NK-92 treated with Interleukin-12 subunit alpha and Interleukin-12 subunit beta, amount 100 ng/mL, for 24 hours (cell line): Measurements from ENCODE around the gene PYDC1.
"Not testable (repeated sequence)": the region's sequence is repeated elsewhere in the genome, so short reads cannot be mapped to it uniquely, and the experiment has no call there.

Source experiments
- DNase-seq: peaks from one replicate; lab custom pipeline; 2025; lab: John Stamatoyannopoulos, UW

Gene PYDC1

DNA sequence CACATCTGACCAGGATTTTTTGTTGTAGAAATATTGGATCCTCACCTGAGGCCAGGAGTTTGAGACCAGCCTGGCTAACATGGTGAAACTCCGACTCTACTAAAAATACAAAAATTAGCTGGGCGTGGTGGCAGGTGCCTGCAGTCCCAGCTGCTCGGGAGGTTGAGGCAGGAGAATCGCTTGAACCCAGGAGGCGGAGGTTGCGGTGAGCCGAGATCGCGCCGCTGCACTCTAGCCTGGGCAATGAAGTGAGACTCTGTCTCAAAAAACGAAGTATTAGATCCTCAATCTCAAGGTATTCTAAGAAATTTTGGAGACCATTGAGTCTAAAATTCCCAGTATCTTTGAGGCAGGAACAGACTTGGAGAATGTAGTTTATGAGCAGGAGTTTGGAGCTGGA, 21.1 kb downstream of the PYDC1 start:
- not testable (repeated sequence) for DNase-seq

DNA sequence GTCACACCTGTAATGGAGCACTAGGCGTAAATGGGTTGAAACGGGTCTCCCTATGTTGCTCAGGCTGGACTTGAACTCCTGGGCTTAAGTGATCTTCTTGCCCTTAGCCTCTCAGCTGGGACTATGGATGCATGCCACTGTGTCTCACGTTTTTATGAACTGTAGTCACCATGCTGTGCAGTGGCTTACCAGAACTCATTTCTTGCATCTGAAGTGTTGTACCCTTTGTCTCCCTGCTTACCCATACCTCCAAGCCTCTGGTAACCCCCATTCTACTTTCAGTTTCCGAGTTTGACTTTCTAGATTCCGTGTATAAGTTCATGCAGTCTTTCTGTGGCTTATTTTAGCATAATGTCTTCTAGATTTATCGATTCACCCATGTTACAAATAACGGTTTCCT, 22.0 kb downstream of the PYDC1 start:
- DNase-seq, result no peak

DNA sequence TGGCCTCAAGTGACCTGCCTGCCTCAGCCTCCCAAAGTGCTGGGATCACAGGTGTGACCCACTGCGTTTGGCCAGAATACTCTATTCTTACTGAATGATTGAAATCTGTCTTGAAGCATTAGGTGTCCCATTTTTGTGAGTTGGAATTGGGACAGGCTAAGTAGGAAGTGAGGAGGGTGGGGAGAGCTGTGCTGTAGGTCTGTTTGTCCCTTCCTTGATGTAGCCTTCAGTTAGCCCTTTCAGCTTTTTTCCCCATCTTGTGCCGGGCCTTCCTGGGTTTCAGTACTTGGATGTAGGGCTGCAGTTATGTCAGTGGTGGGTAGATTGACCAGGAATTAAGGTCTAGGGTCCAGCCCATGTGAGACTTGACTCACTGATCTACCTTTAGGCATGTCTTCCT, 23.1 kb downstream of the PYDC1 start:
- DNase-seq, result no peak

DNA sequence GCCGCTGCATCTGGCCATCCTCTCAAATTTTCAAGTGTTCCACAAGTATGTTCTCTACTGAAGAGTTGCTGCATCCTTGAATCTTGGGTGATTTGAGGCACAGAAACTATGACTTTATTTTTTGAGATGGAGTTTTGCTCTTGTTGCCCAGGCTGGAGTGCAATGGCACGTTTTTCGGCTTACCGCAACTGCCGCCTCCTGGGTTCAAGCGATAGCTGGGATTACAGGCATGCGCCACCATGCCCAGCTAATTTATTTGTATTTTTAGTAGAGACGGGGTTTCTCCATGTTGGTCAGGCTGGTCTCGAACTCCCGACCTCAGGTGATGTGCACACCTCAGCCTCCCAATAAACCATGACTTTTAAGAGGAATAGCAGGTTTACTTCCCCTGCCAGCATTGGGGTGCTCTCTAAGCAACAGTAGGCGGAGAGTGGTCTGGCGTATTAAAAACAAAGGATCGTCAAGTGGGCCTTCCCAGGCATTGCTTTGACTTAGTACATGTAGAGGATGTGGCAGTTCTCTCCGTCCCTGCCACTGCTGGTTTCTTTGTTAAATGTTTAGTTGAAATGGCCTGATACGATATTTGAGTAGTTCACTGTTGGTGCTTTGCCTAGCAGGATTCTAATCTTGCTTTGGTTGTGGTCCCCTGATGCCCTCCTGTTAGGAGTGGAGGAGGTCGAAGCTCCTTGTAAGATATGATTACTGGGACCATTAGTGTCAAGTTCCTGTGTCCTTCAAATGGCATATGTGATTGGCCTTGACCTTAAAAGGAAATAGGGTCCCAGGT, 23.9 kb downstream of the PYDC1 start:
- no peak for DNase-seq

DNA sequence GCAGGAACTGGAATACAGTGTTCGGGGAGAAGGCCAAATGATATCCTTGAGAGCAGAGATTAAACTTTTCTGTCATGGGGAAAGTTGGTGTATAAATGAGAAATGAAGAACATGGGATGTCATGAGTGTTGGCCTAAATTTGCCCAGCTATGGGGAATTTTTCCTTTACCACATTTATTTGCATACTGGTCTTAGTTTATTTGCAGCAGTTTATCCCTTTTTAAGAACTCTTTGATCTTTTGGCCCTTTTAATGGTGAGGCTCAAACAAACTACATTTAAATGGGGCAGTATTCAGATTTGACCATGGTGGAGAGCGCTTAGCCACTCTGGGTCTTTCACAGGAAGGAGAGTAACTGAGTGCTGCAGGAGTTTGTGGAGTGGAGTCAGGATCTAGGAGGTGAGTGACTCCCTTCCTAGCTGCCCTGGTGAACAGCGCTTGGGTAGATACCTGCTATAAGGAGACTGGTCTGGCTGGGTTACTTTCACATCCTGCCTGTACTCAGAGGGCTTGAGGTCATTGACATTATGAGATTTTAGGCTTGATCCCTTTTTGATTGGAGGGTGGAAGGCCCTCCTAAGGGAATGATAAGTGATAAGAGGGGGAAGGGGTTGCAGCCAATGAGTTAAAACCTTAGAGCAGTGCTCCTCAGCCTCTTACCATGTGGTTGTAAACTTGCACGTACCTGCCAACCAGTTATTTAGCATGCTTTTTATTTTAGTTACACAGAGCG, 25.1 kb downstream of the PYDC1 start:
- DNase-seq, result no peak

DNA sequence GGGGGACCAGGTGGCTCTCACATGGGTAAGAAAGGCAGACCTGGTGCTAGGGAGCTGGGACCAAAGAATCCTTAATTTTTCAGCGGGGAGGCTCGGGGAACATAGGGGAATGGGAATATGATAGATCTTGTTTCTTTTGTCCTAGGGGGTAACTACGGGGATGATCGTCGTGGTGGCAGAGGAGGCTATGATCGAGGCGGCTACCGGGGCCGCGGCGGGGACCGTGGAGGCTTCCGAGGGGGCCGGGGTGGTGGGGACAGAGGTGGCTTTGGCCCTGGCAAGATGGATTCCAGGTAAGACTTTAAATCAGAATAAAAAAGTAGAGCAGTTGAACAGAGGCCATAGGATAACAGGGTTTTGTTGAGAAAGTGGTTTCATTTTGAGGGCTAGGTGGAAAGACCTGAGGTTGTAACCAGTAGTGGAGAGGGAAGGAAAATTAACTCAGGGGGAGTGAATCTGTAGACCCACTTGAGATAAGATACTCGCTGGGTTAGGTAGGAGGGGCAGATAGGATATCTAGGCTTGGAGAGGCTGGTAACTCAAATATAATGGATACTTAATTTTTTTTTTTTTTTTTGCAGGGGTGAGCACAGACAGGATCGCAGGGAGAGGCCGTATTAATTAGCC, 26.0 kb downstream of the PYDC1 start:
- DNase-seq, result no peak

DNA sequence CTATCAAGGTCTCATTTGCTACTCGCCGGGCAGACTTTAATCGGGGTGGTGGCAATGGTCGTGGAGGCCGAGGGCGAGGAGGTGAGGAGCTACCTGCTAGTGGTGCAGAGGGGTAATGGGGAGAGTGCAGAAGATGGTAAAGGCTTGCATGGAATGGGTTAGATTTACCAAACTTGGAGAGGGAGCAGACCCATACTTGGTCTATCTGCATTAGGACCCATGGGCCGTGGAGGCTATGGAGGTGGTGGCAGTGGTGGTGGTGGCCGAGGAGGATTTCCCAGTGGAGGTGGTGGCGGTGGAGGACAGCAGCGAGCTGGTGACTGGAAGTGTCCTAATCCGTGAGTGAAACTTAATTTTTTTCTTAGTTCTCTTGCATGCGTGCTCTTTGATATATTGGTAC, 26.9 kb downstream of the PYDC1 start:
- DNase-seq, result no peak

DNA sequence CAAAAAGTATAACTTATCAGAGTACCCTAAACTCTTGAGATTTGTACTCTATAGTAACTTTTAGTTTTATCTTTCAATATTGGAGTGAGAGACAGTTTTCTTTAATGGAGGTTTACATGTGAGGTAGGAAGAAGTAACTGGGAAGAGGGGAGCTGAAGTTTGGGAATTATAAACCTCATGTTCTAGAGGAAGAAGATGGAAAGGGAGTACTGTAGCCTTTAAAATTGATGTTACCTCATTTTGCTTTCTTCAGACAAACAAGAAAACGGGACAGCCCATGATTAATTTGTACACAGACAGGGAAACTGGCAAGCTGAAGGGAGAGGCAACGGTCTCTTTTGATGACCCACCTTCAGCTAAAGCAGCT, 27.5 kb downstream of the PYDC1 start:
- DNase-seq, result no peak

DNA sequence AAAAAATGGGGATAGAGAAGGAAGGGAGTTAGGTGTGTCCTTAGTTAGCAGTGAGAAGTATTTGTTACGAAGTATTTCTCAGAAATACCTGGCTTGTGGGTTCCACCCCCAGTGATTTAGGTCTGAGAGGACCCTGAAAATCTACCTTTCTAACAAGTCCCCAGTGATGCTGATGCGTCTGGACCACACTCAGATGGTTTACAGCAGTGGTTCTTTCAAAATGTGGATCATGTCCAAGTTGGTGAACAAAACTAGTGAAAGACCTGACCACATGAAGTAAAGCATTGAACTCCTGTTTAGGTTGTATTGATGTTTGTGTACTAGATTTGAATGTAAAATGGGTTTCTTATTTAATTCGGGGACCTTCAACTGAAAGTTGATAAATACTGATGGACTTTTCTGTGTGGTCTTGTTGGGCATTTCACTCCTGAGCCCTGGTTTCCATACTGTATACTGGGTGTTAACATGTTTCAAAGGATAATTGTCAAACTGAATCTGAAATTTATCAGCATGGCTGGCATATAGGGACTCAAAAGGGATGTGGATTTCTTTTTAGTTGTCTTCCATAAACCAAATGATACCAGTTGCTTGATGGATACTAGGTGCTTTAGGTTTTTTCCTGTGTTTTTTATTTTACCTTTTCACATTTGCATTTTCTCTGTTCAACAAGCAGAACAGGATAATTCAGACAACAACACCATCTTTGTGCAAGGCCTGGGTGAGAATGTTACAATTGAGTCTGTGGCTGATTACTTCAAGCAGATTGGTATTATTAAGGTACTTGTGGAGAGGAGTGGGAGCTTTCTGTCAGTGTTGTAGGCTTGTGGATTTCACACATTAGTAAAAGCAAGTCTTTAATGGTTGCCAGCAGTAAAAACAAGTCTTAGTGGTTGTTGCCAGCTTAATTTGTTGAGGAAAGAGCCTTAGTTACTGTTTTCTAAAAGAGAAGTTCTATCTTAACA, 28.2 kb downstream of the PYDC1 start:
- DNase-seq, result no peak

DNA sequence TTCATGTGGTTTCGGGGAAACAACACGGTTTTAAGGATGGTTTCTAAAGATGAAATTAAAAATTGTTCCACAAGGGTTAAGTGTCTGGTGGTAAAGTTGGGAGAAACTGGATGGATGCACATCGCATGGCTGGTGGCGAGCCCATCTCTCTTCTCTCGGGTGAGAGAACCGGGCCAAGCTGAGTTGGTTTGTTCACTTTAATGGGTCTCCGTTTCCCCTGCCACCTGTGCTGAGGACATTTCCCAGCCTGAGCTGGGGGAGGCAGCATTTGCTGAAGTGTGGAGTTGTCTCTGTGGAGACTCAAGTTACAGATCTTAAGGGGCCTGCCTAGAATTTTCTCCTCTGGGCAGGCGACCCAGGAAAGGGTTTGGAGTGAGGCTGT, 29.1 kb downstream of the PYDC1 start:
- DNase-seq, result no peak

DNA sequence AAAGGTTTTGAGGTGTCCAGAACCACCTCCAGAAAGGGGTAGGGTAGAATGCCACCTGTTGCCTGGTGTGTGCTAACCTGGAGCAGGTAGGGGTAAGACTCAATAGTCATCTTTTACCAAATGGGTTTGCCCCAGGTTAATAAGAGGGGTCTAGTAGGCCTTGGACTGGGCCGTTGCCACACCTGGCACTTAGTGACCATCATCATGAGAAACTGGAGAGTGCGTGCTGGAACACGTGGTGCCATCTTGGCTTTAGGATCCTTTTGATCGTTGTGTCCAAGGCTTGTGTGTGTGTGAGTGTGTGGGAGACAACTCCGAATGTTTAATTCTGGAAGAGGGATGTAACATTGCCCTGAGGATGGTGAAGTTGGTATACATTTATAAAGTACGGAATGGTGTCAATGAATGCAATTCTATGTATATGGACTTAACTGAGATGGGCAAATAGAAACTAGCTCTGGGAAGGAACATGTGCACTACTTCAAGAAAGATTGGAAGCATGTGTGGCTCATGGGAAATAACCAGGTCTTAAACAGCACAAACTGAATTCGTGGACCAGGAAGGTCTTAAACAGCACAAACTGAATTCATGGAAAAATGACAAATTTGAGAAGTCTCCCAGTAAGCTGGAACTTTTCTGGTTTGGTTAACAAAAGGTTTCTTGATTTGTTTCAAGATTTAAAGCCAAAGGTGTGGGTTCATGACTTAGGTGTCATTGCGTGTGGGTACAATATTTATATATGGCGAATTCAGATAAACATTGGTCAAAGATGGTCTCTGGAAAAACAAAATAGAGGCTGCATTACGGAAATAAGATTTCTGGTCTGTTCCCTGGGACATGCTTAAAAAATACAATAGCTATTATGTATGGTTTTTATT, 29.8 kb downstream of the PYDC1 start:
- no peak for DNase-seq

DNA sequence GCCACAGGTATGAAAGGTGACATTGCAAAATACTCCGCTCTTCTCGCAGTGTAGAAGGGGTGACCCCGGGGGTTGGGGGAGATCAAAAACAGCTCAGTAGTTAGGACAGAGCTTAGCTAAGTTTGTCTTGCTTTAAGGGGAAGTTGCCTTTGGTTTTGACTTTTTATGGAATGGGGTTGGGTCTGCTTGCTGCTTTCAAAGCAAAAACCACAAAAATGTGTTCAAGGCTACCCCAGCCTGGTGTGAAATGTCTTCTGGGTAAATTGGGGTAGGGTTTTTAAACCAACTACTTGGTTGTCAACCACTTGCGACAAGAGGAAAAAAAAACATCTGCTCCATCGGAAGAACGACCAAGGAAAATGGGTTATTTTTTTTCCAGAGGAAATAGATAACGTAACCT, 30.8 kb downstream of the PYDC1 start:
- no peak for DNase-seq

DNA sequence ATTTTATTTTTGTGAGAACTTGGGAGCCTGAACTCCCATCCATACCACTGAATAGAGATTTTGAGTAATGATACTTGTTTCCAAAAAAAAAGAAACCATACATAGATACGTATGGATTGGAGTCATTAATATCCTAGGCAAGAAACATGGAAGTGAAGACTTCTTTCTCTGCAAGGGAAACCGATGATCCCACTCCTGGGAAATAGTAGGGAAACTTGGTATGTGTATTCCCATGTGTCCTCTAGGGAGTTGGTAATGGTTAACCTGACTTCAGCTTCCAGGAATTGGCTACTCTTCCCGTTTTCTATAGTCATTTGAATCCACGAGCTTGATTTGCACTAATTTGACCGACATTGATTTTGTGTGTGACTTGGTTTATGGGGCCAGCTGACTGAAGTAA, 31.6 kb downstream of the PYDC1 start:
- DNase-seq, result no peak

DNA sequence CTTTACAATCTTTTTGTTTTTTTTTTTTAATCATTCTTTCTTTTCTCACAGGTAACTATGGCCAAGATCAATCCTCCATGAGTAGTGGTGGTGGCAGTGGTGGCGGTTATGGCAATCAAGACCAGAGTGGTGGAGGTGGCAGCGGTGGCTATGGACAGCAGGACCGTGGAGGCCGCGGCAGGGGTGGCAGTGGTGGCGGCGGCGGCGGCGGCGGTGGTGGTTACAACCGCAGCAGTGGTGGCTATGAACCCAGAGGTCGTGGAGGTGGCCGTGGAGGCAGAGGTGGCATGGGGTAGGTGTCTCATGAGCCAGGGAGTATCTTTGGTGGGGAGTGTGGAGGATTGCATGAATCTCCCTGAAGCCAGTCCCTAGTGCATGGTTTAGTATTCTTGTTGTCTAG, 32.0 kb downstream of the PYDC1 start:
- DNase-seq, result no peak

DNA sequence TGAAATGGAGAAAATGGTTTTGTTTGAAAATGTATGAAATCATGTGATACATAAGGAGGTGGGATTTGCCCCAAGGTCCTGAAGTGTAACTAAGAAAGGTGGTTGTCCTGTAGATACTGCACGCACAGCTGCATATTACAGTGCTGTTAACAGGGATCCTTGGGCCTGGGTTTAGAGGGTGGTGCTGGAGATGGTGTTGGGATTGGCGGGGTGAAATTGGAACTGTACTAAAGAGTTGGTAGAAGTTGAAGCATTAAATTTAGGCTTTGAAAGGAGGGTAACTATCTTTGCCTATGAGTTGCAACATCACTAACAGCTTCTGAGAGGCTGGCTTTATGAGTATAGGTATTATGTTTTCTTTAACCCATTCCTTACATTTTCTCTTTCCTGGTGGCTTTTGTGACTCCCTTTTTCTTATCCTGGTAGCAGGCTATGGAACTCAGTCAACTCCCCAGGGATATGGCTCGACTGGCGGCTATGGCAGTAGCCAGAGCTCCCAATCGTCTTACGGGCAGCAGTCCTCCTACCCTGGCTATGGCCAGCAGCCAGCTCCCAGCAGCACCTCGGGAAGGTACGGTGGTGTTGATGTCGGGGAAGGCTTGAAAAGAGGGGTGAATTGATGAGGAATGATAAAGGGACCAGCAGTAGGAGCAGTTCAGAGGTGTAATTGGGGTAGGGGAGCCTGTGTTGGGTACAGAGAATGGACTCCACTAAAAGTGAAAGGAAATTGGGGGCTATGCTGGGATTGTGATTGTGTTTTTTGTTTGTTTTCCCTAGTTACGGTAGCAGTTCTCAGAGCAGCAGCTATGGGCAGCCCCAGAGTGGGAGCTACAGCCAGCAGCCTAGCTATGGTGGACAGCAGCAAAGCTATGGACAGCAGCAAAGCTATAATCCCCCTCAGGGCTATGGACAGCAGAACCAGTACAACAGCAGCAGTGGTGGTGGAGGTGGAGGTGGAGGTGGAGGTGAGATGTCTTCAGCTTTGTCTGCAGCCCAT, 33.2 kb downstream of the PYDC1 start:
- DNase-seq, result no peak

DNA sequence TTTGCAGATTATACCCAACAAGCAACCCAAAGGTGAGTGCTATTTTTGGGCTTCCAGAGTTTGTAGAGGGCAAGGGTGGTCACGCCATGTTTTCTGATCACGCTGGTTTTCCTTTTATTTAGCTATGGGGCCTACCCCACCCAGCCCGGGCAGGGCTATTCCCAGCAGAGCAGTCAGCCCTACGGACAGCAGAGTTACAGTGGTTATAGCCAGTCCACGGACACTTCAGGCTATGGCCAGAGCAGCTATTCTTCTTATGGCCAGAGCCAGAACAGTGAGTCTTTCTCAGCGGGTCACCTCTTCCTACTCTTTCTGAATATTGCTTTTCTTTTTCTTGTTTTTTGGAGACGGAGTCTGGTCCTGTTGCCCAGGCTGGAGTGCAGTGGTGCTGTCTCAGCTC, 34.5 kb downstream of the PYDC1 start:
- DNase-seq, result no peak

DNA sequence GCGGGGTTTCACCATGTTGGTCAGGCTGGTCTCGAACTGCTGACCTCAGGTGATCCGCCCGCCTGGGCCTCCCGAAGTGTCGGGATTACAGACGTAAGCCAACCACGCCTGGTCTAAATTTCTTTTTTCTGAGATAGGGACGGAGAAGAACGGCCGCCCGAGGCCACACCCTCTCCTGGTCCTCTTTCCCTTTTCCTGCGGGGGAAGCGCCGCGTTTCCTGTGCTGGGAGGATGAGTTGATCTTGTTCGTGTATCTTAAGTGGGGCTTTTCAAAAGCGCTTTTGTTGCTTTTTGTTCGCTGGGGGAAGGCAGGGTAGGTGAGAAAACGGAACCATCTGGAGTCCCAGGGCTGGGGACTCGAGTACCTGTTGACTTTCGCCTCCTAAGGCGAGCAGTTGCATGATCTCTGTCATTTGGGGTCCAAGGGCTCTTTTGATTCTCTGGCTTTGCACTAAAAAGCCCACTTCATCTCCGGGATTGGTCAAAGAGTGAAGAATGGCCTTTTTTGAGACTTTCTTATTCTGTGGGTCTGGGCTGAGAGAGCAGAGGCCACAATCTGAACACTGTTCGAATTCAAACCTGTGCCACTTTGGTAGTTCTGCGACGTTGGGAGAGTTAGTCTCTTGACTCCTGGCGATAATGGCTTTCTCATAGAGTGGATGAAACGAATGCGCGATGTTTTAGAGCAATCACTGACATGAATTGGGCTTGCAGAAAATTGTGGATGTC, 35.7 kb downstream of the PYDC1 start:
- DNase-seq, result no peak

DNA sequence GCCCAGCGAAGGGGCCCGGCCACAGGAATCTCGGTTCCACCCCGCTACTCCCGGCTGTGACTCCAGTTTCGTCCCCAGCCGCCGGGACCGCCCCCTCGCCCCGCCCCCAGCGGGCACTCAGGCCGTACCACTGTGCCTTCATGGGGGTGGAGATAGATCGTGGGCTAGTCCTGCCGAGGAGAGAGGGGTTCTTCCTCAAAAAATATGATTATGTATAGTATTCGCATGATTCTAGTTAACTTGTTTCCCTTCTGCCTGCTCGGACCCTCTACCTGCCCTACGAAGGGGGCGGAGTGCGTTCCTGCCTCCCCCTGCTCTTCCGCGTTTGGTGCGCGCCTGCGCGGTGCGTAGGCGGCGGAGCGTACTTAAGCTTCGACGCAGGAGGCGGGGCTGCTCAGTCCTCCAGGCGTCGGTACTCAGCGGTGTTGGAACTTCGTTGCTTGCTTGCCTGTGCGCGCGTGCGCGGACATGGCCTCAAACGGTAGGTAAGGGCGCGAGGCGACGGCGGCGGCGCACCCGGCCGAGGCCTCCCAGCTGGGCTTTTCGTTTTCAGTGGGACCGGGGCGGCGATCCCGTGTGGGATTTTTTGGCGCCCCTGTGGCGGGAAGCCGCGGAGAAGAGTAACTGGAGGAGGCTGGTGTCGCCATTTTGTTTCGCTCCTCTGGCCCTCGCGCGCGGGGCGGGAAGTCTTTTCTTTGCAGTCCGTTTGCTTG, 37.0 kb downstream of the PYDC1 start, which contains the start of gene FUS:
TSS of gene FUS (plus strand) at position 393 of the 713 bp plus-strand sequence. CDS start at position 469, 76 bp downstream.
- DNase-seq, result peak; percentile 85
